GM19328 (cell line): Measurements from ENCODE around the gene EXOC6B.

Source experiments
- ATAC-seq: cut with Tn5 transposase; IDR thresholded peaks from one replicate; pipeline ENCODE4 v1.9.1; 2021; ENCODE audit warnings: mild to moderate bottlenecking, moderate library complexity; ENCODE audit not compliant: unreplicated experiment

The EXOC6B gene

GRCh38 chr2:72128059-72128842 is 697.6 kb downstream of the EXOC6B start:
- no peak for ATAC-seq

- no peak for ATAC-seq
Observed at GRCh38 chr2:72127401-72128058, 698.3 kb downstream of the EXOC6B start.

- ATAC-seq: no peak
Observed at GRCh38 chr2:72126186-72127100, 699.4 kb downstream of the EXOC6B start.
